PC-9 (cell line): ENCODE results near the gene MYO10. TPM values are rescaled to one million over a fixed set of nuclear protein-coding genes. Genes with fewer than 3 reads are reported as not detected.

Experiments used
- BruUV-seq: library from RNA; stranded (reverse); fragments of 400-500 nt; replicated peaks from 2 replicates; lab custom pipeline; 2021; lab: Mats Ljungman, UMichigan
- CTCF ChIA-PET: fragments of 300-600 bp; sonication (Branson Sonifier 250); formaldehyde crosslinking; loops from one replicate; lab custom pipeline; 2022; ENCODE audit warnings: antibody characterized with exemption; lab: Charles Lee
- POLR2A ChIA-PET: fragments of 300-600 bp; sonication (Branson Sonifier 250); formaldehyde crosslinking; loops from one replicate; lab custom pipeline; 2022; ENCODE audit warnings: antibody characterized with exemption; ENCODE audit not compliant: unreplicated experiment; lab: Charles Lee
- DNase-seq, 2 experiments: peaks; one replicate each; pipeline versions ENCODE4 v3.0.0 to v3.0.0-alpha.2; 2015 to 2022; ENCODE audit warnings: mixed read lengths in 1 of 2
- H2AFZ ChIP-seq: fragments of 200-600 bp; sonication (generic); 2 replicates; pipeline ENCODE4 v1.8.1; 2017; ENCODE audit warnings: antibody characterized with exemption
- H3F3A ChIP-seq: fragments of 200-600 bp; sonication (generic); 2 replicates; pipeline ENCODE4 v1.8.1; 2017; ENCODE audit warnings: antibody characterized with exemption, mild to moderate bottlenecking, low read depth; ENCODE audit not compliant: insufficient read depth
- H3K27ac ChIP-seq: fragments of 200-600 bp; sonication (generic); 2 replicates; pipeline ENCODE4 v1.6.1; 2016; ENCODE audit warnings: mixed run types
- H3K27me3 ChIP-seq: fragments of 200-600 bp; sonication (generic); 2 replicates; pipeline ENCODE4 v1.6.1; 2016; ENCODE audit warnings: low read depth, mixed run types; ENCODE audit not compliant: insufficient read depth
- H3K36me3 ChIP-seq: fragments of 200-600 bp; sonication (generic); 2 replicates; pipeline ENCODE4 v1.6.1; 2016; ENCODE audit warnings: low read depth, mixed run types
- H3K4me1 ChIP-seq: fragments of 200-600 bp; sonication (generic); replicated peaks from 2 replicates; pipeline ENCODE4 v1.6.1; 2016; ENCODE audit warnings: mixed run types; ENCODE audit not compliant: insufficient read depth
- H3K4me2 ChIP-seq: fragments of 200-600 bp; sonication (generic); 2 replicates; pipeline ENCODE4 v1.6.1; 2017; ENCODE audit warnings: mixed run types
- H3K4me3 ChIP-seq: fragments of 200-600 bp; sonication (generic); 2 replicates; pipeline ENCODE4 v1.6.1; 2016; ENCODE audit warnings: mixed run types
- H3K79me2 ChIP-seq: fragments of 200-600 bp; sonication (generic); 2 replicates; pipeline ENCODE4 v1.6.1; 2017; ENCODE audit warnings: low read depth, mixed run types
- H3K9me2 ChIP-seq: fragments of 200-600 bp; sonication (generic); 2 replicates; pipeline ENCODE4 v1.8.1; 2017; ENCODE audit warnings: mild to moderate bottlenecking; ENCODE audit not compliant: insufficient read depth
- H3K9me3 ChIP-seq: fragments of 200-600 bp; sonication (generic); 2 replicates; pipeline ENCODE4 v1.8.1; 2016; ENCODE audit warnings: low read depth; ENCODE audit not compliant: insufficient read depth
- H4K20me1 ChIP-seq: fragments of 200-600 bp; sonication (generic); 2 replicates; pipeline ENCODE4 v1.8.1; 2017; ENCODE audit not compliant: insufficient read depth
- CTCF ChIP-seq: fragments of 200-600 bp; sonication (generic); conservative IDR thresholded peaks from 2 replicates; pipeline ENCODE4 v1.6.1; 2017; ENCODE audit warnings: mixed run types, antibody characterized with exemption, mild to moderate bottlenecking, moderate library complexity
- EZH2 ChIP-seq: fragments of 200-600 bp; sonication (generic); IDR thresholded peaks from 2 replicates; pipeline ENCODE4 v1.8.0; 2017; ENCODE audit warnings: antibody characterized with exemption, low read depth
- intact Hi-C: fragments of 100-400 bp; cut with micrococcal nuclease; formaldehyde crosslinking; loops from one replicate; pipeline ENCODE4 v1.10.0; 2022; ENCODE audit not compliant: unreplicated experiment
- total RNA-seq: library from RNA; stranded (reverse); gene quantifications from 2 replicates; pipeline ENCODE4 v1.2.3, GENCODE V29; 2021

The MYO10 gene
- total RNA-seq, 1 experiment from 2014 or later, result 92.8 TPM

- Histone ChIP-seq H3K9me2 (no peaks in the 10 kb centered on the region), H4K20me1 (no peaks in the 10 kb centered on the region), H3K27ac (no peak overlapping the region), H3K36me3 (no peaks in the 10 kb centered on the region), H3F3A (peaks cover 9% of the 10 kb centered on the region), H3K9me3 (no peaks in the 10 kb centered on the region), H2AFZ (no peak overlapping the region), H3K79me2 (no peaks in the 10 kb centered on the region), H3K4me1 (no peaks in the 10 kb centered on the region), H3K4me3 (no peak overlapping the region), H3K4me2 (no peak overlapping the region), H3K27me3 (no peaks in the 10 kb centered on the region)
- no peak for DNase-seq
- ChIA-PET POLR2A (interaction anchor here (0.8 kb wide), 1 partner anchor 265 kb away, joined by 8 read pairs; no protein-coding TSS in a partner anchor), CTCF (interaction anchor here (0.6 to 1.5 kb wide), 7 partner anchors 12 to 398 kb away, joined by 3 to 22 read pairs (median 3); no protein-coding TSS in a partner anchor)
- no TSS peak for BruUV-seq
- intact Hi-C loops, result loop anchor here (1.0 to 5.0 kb wide), 10 partner anchors 79 to 411 kb away; no protein-coding TSS in a partner anchor
- no peak for TF ChIP-seq CTCF
- TF ChIP-seq EZH2, result no peak
Measured at GRCh38 chr5:16791904-16792597, 144.0 kb downstream of the MYO10 start.

- Histone ChIP-seq H3K27ac (no peak overlapping the region), H4K20me1 (no peaks in the 10 kb centered on the region), H3F3A (peaks cover 9% of the 10 kb centered on the region), H3K4me1 (no peaks in the 10 kb centered on the region), H2AFZ (no peak overlapping the region), H3K4me3 (no peak overlapping the region), H3K27me3 (no peaks in the 10 kb centered on the region), H3K9me3 (no peaks in the 10 kb centered on the region), H3K79me2 (no peaks in the 10 kb centered on the region), H3K4me2 (no peak overlapping the region), H3K9me2 (no peaks in the 10 kb centered on the region), H3K36me3 (no peaks in the 10 kb centered on the region)
- TSS peak; percentile 1 for BruUV-seq
- CTCF ChIA-PET, result interaction anchor here (0.6 to 1.5 kb wide), 11 partner anchors 10 to 411 kb away, joined by 3 to 22 read pairs (median 4); no protein-coding TSS in a partner anchor
- POLR2A ChIA-PET, result interaction anchor here (0.8 kb wide), 1 partner anchor 266 kb away, joined by 8 read pairs; no protein-coding TSS in a partner anchor
- intact Hi-C loops, result loop anchor here (1.0 to 5.0 kb wide), 10 partner anchors 80 to 412 kb away; no protein-coding TSS in a partner anchor
- TF ChIP-seq CTCF (peak; percentile 92), EZH2 (no peak)
- DNase-seq, result peak; percentile 48 to 55
Measured at GRCh38 chr5:16791036-16791705, 144.9 kb downstream of the MYO10 start.

- ChIA-PET POLR2A (no interaction called here), CTCF (interaction anchor here (0.6 kb wide), 1 partner anchor 124 kb away, joined by 7 read pairs; no protein-coding TSS in a partner anchor)
- H3K4me2 ChIP-seq, result no peak overlapping the region
- no peaks in the 10 kb centered on the region for H3K27me3 ChIP-seq
- BruUV-seq, result no TSS peak
- no peaks in the 10 kb centered on the region for H3K36me3 ChIP-seq
- peaks cover 9% of the 10 kb centered on the region for H3F3A ChIP-seq
- no peaks in the 10 kb centered on the region for H4K20me1 ChIP-seq
- intact Hi-C loops, result no loop called here
- TF ChIP-seq CTCF (no peak), EZH2 (no peak)
- H3K4me3 ChIP-seq, result no peak overlapping the region
- no peaks in the 10 kb centered on the region for H3K4me1 ChIP-seq
- H3K27ac ChIP-seq, result no peak overlapping the region
- H3K9me2 ChIP-seq, result no peaks in the 10 kb centered on the region
- no peaks in the 10 kb centered on the region for H3K79me2 ChIP-seq
- H2AFZ ChIP-seq, result no peak overlapping the region
- H3K9me3 ChIP-seq, result no peaks in the 10 kb centered on the region
- DNase-seq, result no peak
Measured at GRCh38 chr5:16788957-16789356, 147.1 kb downstream of the MYO10 start.
